IMR-90 (cell line): ENCODE measurements around the gene TGFB1. TPM values are rescaled to one million over a fixed set of nuclear protein-coding genes. Genes with fewer than 3 reads are reported as not detected.

ENCODE experiments used
- ATAC-seq: fragments of 200-7000 bp; cut with Tn5 transposase; 2 replicates; pipeline ENCODE4 v1.9.1; 2020; ENCODE audit warnings: low read depth, mild to moderate bottlenecking, moderate library complexity
- BruUV-seq: library from RNA; stranded (reverse); fragments of 400-500 nt; replicated peaks from 2 replicates; lab custom pipeline; 2021; lab: Mats Ljungman, UMichigan
- CTCF ChIA-PET: fragments of 300-600 bp; formaldehyde crosslinking; extraction: SDS; loops from one replicate; lab custom pipeline; 2021; ENCODE audit warnings: antibody characterized with exemption; lab: Yijun Ruan, JAX
- POLR2A ChIA-PET: fragments of 300-600 bp; sonication (Branson Sonifier 250); formaldehyde crosslinking; loops from one replicate; lab custom pipeline; 2022; ENCODE audit warnings: antibody characterized with exemption; ENCODE audit not compliant: unreplicated experiment; lab: Charles Lee
- DNase-seq: peaks from one replicate; pipeline ENCODE4 v3.0.0; 2013
- H2AFZ ChIP-seq: replicated peaks from 2 replicates; pipeline ENCODE3; 2013; ENCODE audit warnings: low read length, mild to moderate bottlenecking; ENCODE audit not compliant: poor library complexity
- H2AK5ac ChIP-seq: 2 replicates; pipeline ENCODE4 v1.6.1; 2013; ENCODE audit warnings: low read depth, low read length, inconsistent platforms
- H2AK9ac ChIP-seq: replicated peaks from 2 replicates; pipeline ENCODE3; 2013; ENCODE audit warnings: mild to moderate bottlenecking, low read depth, low read length, moderate library complexity; ENCODE audit not compliant: poor library complexity
- H2BK120ac ChIP-seq: 2 replicates; pipeline ENCODE4 v1.6.1; 2013; ENCODE audit warnings: low read depth, low read length, inconsistent platforms
- H2BK15ac ChIP-seq: 3 replicates; pipeline ENCODE4 v1.6.1; 2013; ENCODE audit warnings: low read depth, low read length, inconsistent platforms
- H2BK20ac ChIP-seq: 2 replicates; pipeline ENCODE4 v1.6.1; 2013; ENCODE audit warnings: low read depth, mild to moderate bottlenecking, inconsistent platforms, low read length, moderate library complexity
- H2BK5ac ChIP-seq: 2 replicates; pipeline ENCODE4 v1.6.1; 2013; ENCODE audit warnings: mild to moderate bottlenecking, low read depth, low read length, inconsistent platforms; ENCODE audit not compliant: poor library complexity, severe bottlenecking
- H3K14ac ChIP-seq: replicated peaks from 2 replicates; pipeline ENCODE4 v1.6.1; 2013; ENCODE audit warnings: low read depth, low read length, inconsistent platforms
- H3K18ac ChIP-seq: 2 replicates; pipeline ENCODE4 v1.6.1; 2013; ENCODE audit warnings: low read depth, low read length, control low read depth
- H3K23ac ChIP-seq: 2 replicates; pipeline ENCODE4 v1.6.1; 2013; ENCODE audit warnings: low read depth, low read length, inconsistent platforms
- H3K27ac ChIP-seq: 2 replicates; pipeline ENCODE4 v1.5.1; 2013; ENCODE audit warnings: mild to moderate bottlenecking, control low read depth, low read length; ENCODE audit not compliant: insufficient read depth
- H3K27me3 ChIP-seq: 2 replicates; pipeline ENCODE4 v1.6.1; 2013; ENCODE audit warnings: low read length; ENCODE audit not compliant: control insufficient read depth, insufficient read depth
- H3K36me3 ChIP-seq: 2 replicates; pipeline ENCODE4 v1.6.1; 2013; ENCODE audit warnings: low read length, mixed read lengths; ENCODE audit not compliant: control insufficient read depth, insufficient read depth
- H3K4ac ChIP-seq: 2 replicates; pipeline ENCODE4 v1.6.1; 2013; ENCODE audit warnings: low read depth, low read length, inconsistent platforms
- H3K4me1 ChIP-seq: 2 replicates; pipeline ENCODE4 v1.6.1; 2013; ENCODE audit warnings: low read length, mixed read lengths; ENCODE audit not compliant: control insufficient read depth, insufficient read depth
- H3K4me2 ChIP-seq: 2 replicates; pipeline ENCODE4 v1.6.1; 2013; ENCODE audit warnings: low read depth, mild to moderate bottlenecking, control low read depth, low read length, moderate library complexity
- H3K4me3 ChIP-seq: 2 replicates; pipeline ENCODE4 v1.5.1; 2013; ENCODE audit warnings: low read depth, mild to moderate bottlenecking, control low read depth, low read length, moderate library complexity; ENCODE audit not compliant: insufficient read depth
- H3K56ac ChIP-seq: 2 replicates; pipeline ENCODE4 v1.6.1; 2013; ENCODE audit warnings: low read length, inconsistent platforms; ENCODE audit not compliant: insufficient read depth; ENCODE audit errors: extremely low read depth
- H3K79me1 ChIP-seq, 2 experiments: 2 replicates each; pipeline ENCODE4 v1.6.1; 2013; ENCODE audit warnings: low read length in 2 of 2, inconsistent platforms in 1 of 2, low read depth in 1 of 2
- H3K9ac ChIP-seq: 2 replicates; pipeline ENCODE4 v1.6.1; 2013; ENCODE audit warnings: low read depth, low read length, control low read depth
- H3K9me1 ChIP-seq: 2 replicates; pipeline ENCODE4 v1.6.1; 2013; ENCODE audit warnings: low read length, inconsistent platforms; ENCODE audit not compliant: insufficient read depth
- H3K9me3 ChIP-seq: 2 replicates; pipeline ENCODE4 v1.6.1; 2013; ENCODE audit warnings: low read length; ENCODE audit not compliant: control insufficient read depth, insufficient read depth
- H4K20me1 ChIP-seq: 2 replicates; pipeline ENCODE4 v1.6.1; 2013; ENCODE audit warnings: low read length, inconsistent platforms; ENCODE audit not compliant: insufficient read depth
- H4K5ac ChIP-seq: 2 replicates; pipeline ENCODE4 v1.6.1; 2013; ENCODE audit warnings: mild to moderate bottlenecking, low read depth, low read length, control low read depth
- H4K8ac ChIP-seq, 2 experiments: 2 replicates each; pipeline ENCODE4 v1.6.1; 2013; ENCODE audit warnings: low read depth in 2 of 2, low read length in 2 of 2, control low read depth in 1 of 2, inconsistent platforms in 1 of 2
- H4K91ac ChIP-seq: 2 replicates; pipeline ENCODE4 v1.6.1; 2013; ENCODE audit warnings: low read depth, low read length, inconsistent platforms; ENCODE audit not compliant: insufficient read depth
- BHLHE40 ChIP-seq: fragments of 150-350 bp; IDR thresholded peaks from 2 replicates; pipeline ENCODE4 v1.6.1; 2016; ENCODE audit warnings: mild to moderate bottlenecking, low read depth, low read length
- CEBPB ChIP-seq: IDR thresholded peaks from 2 replicates; pipeline ENCODE4 v1.6.1; 2012; ENCODE audit warnings: low read depth, low read length, improper control_type of control experiment
- CHD1 ChIP-seq: IDR thresholded peaks from 2 replicates; pipeline ENCODE4 v1.6.1; 2012; ENCODE audit warnings: low read depth, low read length, improper control_type of control experiment
- FOS ChIP-seq: fragments of 150-350 bp; IDR thresholded peaks from 2 replicates; pipeline ENCODE4 v1.6.1; 2016; ENCODE audit warnings: low read depth, low read length
- MAFK ChIP-seq: IDR thresholded peaks from 2 replicates; pipeline ENCODE4 v1.6.1; 2012; ENCODE audit warnings: low read depth, low read length, improper control_type of control experiment
- MAZ ChIP-seq: IDR thresholded peaks from 2 replicates; pipeline ENCODE4 v1.6.1; 2012; ENCODE audit warnings: low read depth, mild to moderate bottlenecking, low read length, improper control_type of control experiment, moderate library complexity, borderline replicate concordance
- MXI1 ChIP-seq: IDR thresholded peaks from 2 replicates; pipeline ENCODE4 v1.6.1; 2012; ENCODE audit warnings: low read depth, mild to moderate bottlenecking, low read length, moderate library complexity, borderline replicate concordance
- NFE2L2 ChIP-seq: fragments of 150-350 bp; IDR thresholded peaks from 2 replicates; pipeline ENCODE4 v1.6.1; 2016; ENCODE audit warnings: low read depth, mild to moderate bottlenecking, low read length
- POLR2A ChIP-seq: IDR thresholded peaks from 2 replicates; pipeline ENCODE4 v1.6.1; 2012; ENCODE audit warnings: mild to moderate bottlenecking, low read depth, low read length
- RAD21 ChIP-seq: IDR thresholded peaks from 2 replicates; pipeline ENCODE4 v1.6.1; 2012; ENCODE audit warnings: low read length, improper control_type of control experiment
- RCOR1 ChIP-seq: IDR thresholded peaks from 2 replicates; pipeline ENCODE4 v1.6.1; 2012; ENCODE audit warnings: mild to moderate bottlenecking, low read length, improper control_type of control experiment; ENCODE audit not compliant: insufficient replicate concordance
- RFX5 ChIP-seq: IDR thresholded peaks from 2 replicates; pipeline ENCODE4 v1.8.0; 2012; ENCODE audit warnings: low read depth, mild to moderate bottlenecking, low read length, moderate library complexity
- SMC3 ChIP-seq: fragments of 150-350 bp; IDR thresholded peaks from 2 replicates; pipeline ENCODE4 v1.6.1; 2016; ENCODE audit warnings: low read depth, mild to moderate bottlenecking, antibody characterized with exemption, low read length, moderate library complexity
- WGBS, 2 experiments: methylation state at CpG; one replicate each; pipeline versions ENCODE4 v1.1.5 to v1.1.7; 2013; ENCODE audit warnings: missing lambda C conversion rate in 2 of 2; ENCODE audit not compliant: insufficient read length in 1 of 2; ENCODE audit errors: extremely low coverage in 2 of 2; 5-methylcytosine and 5-hydroxymethylcytosine counted together
- dilution Hi-C: fragments of 300-500 bp; cut with HindIII; formaldehyde crosslinking; loops from one replicate; pipeline ENCODE4 v1.14.3; 2018; ENCODE audit warnings: low sequenced_read_pairs; ENCODE audit not compliant: unreplicated experiment
- in situ Hi-C: fragments of 300-500 bp; cut with MboI; formaldehyde crosslinking; loops from 3 replicates; pipeline ENCODE4 v1.14.3; 2019; ENCODE audit warnings: low sequenced_read_pairs, inconsistent platforms, mixed read lengths
- intact Hi-C: fragments of 100-400 bp; cut with micrococcal nuclease; formaldehyde crosslinking; loops from 2 replicates; pipeline ENCODE4 v1.10.0; 2022
- polyA plus RNA-seq, 3 experiments: library from polyadenylated mRNA; depleted of rRNA; stranded (reverse); fragments of >200 nt; gene quantifications; 2 replicates each; pipeline ENCODE4 v1.2.3, GENCODE V29; 2012; ENCODE audit warnings: low replicate concordance in 1 of 3
- total RNA-seq: library from RNA; depleted of rRNA; stranded (reverse); fragments of >200 nt; gene quantifications from 2 replicates; pipeline ENCODE4 v1.2.3, GENCODE V29; 2012
- TF ChIP-seq, protein P1 (sequence below): fragments of 150-350 bp; IDR thresholded peaks from 2 replicates; pipeline ENCODE4 v1.6.1; 2016; ENCODE audit warnings: low read depth, mild to moderate bottlenecking, low read length, moderate library complexity, borderline replicate concordance
- TF ChIP-seq, protein P2 (sequence below): conservative IDR thresholded peaks from 2 replicates; pipeline ENCODE4 v1.5.1; 2012; ENCODE audit warnings: mild to moderate bottlenecking, low read depth, low read length, improper control_type of control experiment
- TF ChIP-seq, protein P3 (sequence below): fragments of 150-350 bp; IDR thresholded peaks from 2 replicates; pipeline ENCODE4 v1.6.1; 2017; ENCODE audit warnings: mild to moderate bottlenecking, antibody characterized with exemption, low read length, low read depth

The TGFB1 gene
- total and polyA plus RNA-seq, 2 of the 4 experiments (the other 2 are of a cell fraction), result 3.2 to 26.7 TPM

DNA sequence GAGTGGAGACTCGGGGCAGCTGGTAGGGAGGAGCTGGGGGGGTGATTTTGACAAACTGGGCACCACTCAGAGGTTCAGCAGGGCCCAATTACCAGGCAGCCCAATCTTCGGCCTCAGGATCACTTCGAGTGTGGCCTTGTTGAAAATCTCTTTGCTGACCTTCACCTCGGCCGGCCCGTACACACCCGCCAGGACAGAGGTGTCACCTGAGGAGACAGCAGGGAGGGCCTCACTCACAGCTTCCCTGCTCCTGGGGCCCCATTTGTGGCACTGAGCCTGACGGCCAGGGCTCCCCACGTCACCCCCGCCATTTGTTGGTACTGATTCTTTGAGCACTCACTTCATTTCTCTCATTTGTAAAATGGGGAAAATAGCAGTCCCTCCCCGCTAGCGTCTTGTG lies 39.1 kb upstream of the TGFB1 start:
- in situ Hi-C loops, result no loop called here

More for the DNA sequence above, 39.1 kb upstream of the TGFB1 start:
- peaks cover 3 to 8% of the 10 kb centered on the region in 2 experiments; a peak in 3 of 4 replicates for H3K79me1 ChIP-seq
- no peak overlapping the region for H2AK5ac ChIP-seq
- POLR2A ChIA-PET, result no interaction called here
- no peaks in the 10 kb centered on the region for H3K4me1 ChIP-seq
- no peak overlapping the region for H2AK9ac ChIP-seq
- H3K56ac ChIP-seq, result no peak overlapping the region
- H2BK120ac ChIP-seq, result no peak overlapping the region
- no TSS peak for BruUV-seq
- intact Hi-C loops, result no loop called here
- no peak overlapping the region for H2BK15ac ChIP-seq
- H3K9ac ChIP-seq, result no peak overlapping the region
- no peak overlapping the region for H3K14ac ChIP-seq
- no peak overlapping the region for H4K91ac ChIP-seq
- H3K36me3 ChIP-seq, result peaks cover 21% of the 10 kb centered on the region
- no peak for DNase-seq
- H4K20me1 ChIP-seq, result no peaks in the 10 kb centered on the region
- CTCF ChIA-PET, result no interaction called here
- WGBS, 2 experiments, result 90% methylated on average over 7 of the region's 12 CpGs; no CpG with 5 or more reads in 1 of the 2 experiments
- no peak overlapping the region for H2BK20ac ChIP-seq
- dilution Hi-C loops, result no loop called here
- no peaks in the 10 kb centered on the region for H3K9me3 ChIP-seq
- no peak overlapping the region for H3K18ac ChIP-seq
- H3K23ac ChIP-seq, result no peak overlapping the region
- no peak overlapping the region for H2BK5ac ChIP-seq
- no peak for ATAC-seq
- no peak overlapping the region for H3K4me3 ChIP-seq
- H3K27me3 ChIP-seq, result no peaks in the 10 kb centered on the region
- H4K5ac ChIP-seq, result no peak overlapping the region
- H4K8ac ChIP-seq, result no peak overlapping the region
- H3K27ac ChIP-seq, result no peak overlapping the region
- H3K4ac ChIP-seq, result no peak overlapping the region
- H2AFZ ChIP-seq, result no peak overlapping the region
- no peaks in the 10 kb centered on the region for H3K9me1 ChIP-seq
- TF ChIP-seq RFX5 (no peak), NFE2L2 (no peak), RCOR1 (no peak), FOS (no peak), RAD21 (no peak), POLR2A (no peak), MAZ (no peak), CHD1 (no peak), MXI1 (no peak), CEBPB (no peak), BHLHE40 (no peak), MAFK (no peak), SMC3 (no peak)
- TF ChIP-seq, protein P1, sequence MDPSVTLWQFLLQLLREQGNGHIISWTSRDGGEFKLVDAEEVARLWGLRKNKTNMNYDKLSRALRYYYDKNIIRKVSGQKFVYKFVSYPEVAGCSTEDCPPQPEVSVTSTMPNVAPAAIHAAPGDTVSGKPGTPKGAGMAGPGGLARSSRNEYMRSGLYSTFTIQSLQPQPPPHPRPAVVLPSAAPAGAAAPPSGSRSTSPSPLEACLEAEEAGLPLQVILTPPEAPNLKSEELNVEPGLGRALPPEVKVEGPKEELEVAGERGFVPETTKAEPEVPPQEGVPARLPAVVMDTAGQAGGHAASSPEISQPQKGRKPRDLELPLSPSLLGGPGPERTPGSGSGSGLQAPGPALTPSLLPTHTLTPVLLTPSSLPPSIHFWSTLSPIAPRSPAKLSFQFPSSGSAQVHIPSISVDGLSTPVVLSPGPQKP, result no peak
- TF ChIP-seq, protein P2, sequence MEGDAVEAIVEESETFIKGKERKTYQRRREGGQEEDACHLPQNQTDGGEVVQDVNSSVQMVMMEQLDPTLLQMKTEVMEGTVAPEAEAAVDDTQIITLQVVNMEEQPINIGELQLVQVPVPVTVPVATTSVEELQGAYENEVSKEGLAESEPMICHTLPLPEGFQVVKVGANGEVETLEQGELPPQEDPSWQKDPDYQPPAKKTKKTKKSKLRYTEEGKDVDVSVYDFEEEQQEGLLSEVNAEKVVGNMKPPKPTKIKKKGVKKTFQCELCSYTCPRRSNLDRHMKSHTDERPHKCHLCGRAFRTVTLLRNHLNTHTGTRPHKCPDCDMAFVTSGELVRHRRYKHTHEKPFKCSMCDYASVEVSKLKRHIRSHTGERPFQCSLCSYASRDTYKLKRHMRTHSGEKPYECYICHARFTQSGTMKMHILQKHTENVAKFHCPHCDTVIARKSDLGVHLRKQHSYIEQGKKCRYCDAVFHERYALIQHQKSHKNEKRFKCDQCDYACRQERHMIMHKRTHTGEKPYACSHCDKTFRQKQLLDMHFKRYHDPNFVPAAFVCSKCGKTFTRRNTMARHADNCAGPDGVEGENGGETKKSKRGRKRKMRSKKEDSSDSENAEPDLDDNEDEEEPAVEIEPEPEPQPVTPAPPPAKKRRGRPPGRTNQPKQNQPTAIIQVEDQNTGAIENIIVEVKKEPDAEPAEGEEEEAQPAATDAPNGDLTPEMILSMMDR, result no peak
- TF ChIP-seq, protein P3, sequence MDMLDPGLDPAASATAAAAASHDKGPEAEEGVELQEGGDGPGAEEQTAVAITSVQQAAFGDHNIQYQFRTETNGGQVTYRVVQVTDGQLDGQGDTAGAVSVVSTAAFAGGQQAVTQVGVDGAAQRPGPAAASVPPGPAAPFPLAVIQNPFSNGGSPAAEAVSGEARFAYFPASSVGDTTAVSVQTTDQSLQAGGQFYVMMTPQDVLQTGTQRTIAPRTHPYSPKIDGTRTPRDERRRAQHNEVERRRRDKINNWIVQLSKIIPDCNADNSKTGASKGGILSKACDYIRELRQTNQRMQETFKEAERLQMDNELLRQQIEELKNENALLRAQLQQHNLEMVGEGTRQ, result no peak
- H3K4me2 ChIP-seq, result no peak overlapping the region
